Heart left ventricle (tissue), 16 donors: ENCODE results near the gene TADA2A. TPM values are rescaled to one million over a fixed set of nuclear protein-coding genes. Genes with fewer than 3 reads are reported as not detected.

ENCODE experiments used
- ATAC-seq, 4 donors: fragments of 200-7000 bp; cut with Tn5 transposase; one replicate each; pipeline ENCODE4 v1.9.1; 2020 to 2022; ENCODE audit warnings: moderate library complexity in 4 of 4, mild to moderate bottlenecking in 3 of 4, moderate number of reproducible peaks in 1 of 4
- DNase-seq, 5 donors: peaks; one replicate each; pipeline ENCODE4 v3.0.0-alpha.2; 2020
- H3K27ac ChIP-seq, 12 donors: fragments of 200-600 bp; sonication (generic) in 4 of 12; one replicate each; pipeline versions ENCODE4 v1.5.0 to v1.8.0; 2016 to 2022; ENCODE audit warnings: mild to moderate bottlenecking in 2 of 12
- H3K27me3 ChIP-seq, 9 donors: fragments of 200-600 bp; sonication (generic) in 2 of 9; one replicate each; pipeline versions ENCODE4 v1.5.1 to v1.8.0; 2016 to 2022; ENCODE audit warnings: mild to moderate bottlenecking in 3 of 9
- H3K36me3 ChIP-seq, 9 donors: fragments of 200-600 bp; sonication (generic) in 2 of 9; one replicate each; pipeline versions ENCODE4 v1.5.0 to v1.8.0; 2018 to 2022; ENCODE audit warnings: mild to moderate bottlenecking in 2 of 9
- H3K4me1 ChIP-seq, 12 donors: fragments of 200-600 bp; sonication (generic) in 4 of 12; one replicate each; pipeline versions ENCODE4 v1.5.0 to v1.8.0; 2016 to 2022; ENCODE audit warnings: mild to moderate bottlenecking in 3 of 12
- H3K4me3 ChIP-seq, 12 donors: fragments of 200-600 bp; sonication (generic) in 4 of 12; one replicate each; pipeline versions ENCODE4 v1.5.0 to v1.8.0; 2017 to 2022; ENCODE audit warnings: mild to moderate bottlenecking in 9 of 12, moderate library complexity in 4 of 12
- H3K9me3 ChIP-seq, 12 donors: fragments of 200-600 bp; sonication (generic) in 4 of 12; one replicate each; pipeline versions ENCODE4 v1.5.0 to v1.8.0; 2016 to 2022; ENCODE audit warnings: mild to moderate bottlenecking in 1 of 12
- POLR2A ChIP-seq, 2 donors: fragments of 450-650 bp; IDR thresholded peaks; one replicate each; pipeline ENCODE4 v1.6.1; 2017; ENCODE audit warnings: antibody characterized with exemption in 2 of 2, mild to moderate bottlenecking in 2 of 2, moderate library complexity in 2 of 2
- WGBS, 4 donors: extraction: QIAGEN DNeasy Blood & Tissue Kit in 2 of 4; methylation state at CpG; one replicate each; pipeline versions ENCODE4 v1.1.5 to v1.1.7; 2013 to 2018; 5-methylcytosine and 5-hydroxymethylcytosine counted together
- intact Hi-C, 10 donors: fragments of 100-400 bp; cut with DNase I; formaldehyde crosslinking; loops; one replicate each; pipeline versions ENCODE4 v1.11.1 to v1.14.2; 2022
- long read RNA-seq, 3 donors: library from polyadenylated mRNA; unstranded; transcript quantifications; one replicate each; pipeline ENCODE4 v2.0.0, GENCODE V29; 2020 to 2021
- polyA plus RNA-seq, 2 donors: library from polyadenylated mRNA; stranded (reverse); fragments of 200-250 nt; gene quantifications; one replicate each; pipeline ENCODE4 v1.2.3, GENCODE V29; 2013
- total RNA-seq, 9 donors: library from RNA; depleted of rRNA in 2 of 9; stranded (reverse); fragments of >200 nt in 2 of 9; fragmentation: NEBNext Ultra II Directional in 3 of 9; extraction: Animal tissue kit (Norgen Biotek cat#: 25700) in 3 of 9; gene quantifications; one replicate each; pipeline versions ENCODE4 v1.1.0 to v1.2.4, GENCODE V29; 2016 to 2023
- TF ChIP-seq, protein P1 (sequence below), 12 donors: fragments of 200-600 bp; sonication (generic) in 4 of 12; IDR thresholded peaks; one replicate each; pipeline versions ENCODE4 v1.5.0 to v1.8.0; 2018 to 2022; ENCODE audit warnings: antibody characterized with exemption in 12 of 12, mild to moderate bottlenecking in 5 of 12
- donor health status: ischemic (EF 13 %, LVEDD 7.1; RV severe dilation, severe dysfunction).
- donor health status: healthy with polysubstance abuse.
- donor health status: DM: no; HTN: yes; CAD: no.
- donor health status: DM: no; HTN: no; CAD: no.
- donor health status: ischemic (EF 25% LVEDD 6.9; RV normal size, moderate dysfunction).
- donor health status: ischemic (EF 25% LVEDD 5.7; RV mildly dilated, moderate dysfunction).
- donor health status: healthy.
- donor health status: DM: yes; HTN: yes; CAD: no.
- donor health status: ischemic (EF 35%, LVEDD 5.7; RV mildly dilated, moderate dysfunction).
- donor health status: nonischemic (EF 11% LVEDD 7.7; RV severe dilation, severe dysfunction).
- donor health status: DM: yes; HTN: yes; CAD: no.
- donor health status: PGD.
- donor health status: ischemic (EF 29% LVEDD 5.4; RV normal size, mild dysfunction).
- donor health status: nonischemic (EF 23%, LVEDD 6.1; RV moderate dilation, normal function).

The TADA2A gene, protein sequence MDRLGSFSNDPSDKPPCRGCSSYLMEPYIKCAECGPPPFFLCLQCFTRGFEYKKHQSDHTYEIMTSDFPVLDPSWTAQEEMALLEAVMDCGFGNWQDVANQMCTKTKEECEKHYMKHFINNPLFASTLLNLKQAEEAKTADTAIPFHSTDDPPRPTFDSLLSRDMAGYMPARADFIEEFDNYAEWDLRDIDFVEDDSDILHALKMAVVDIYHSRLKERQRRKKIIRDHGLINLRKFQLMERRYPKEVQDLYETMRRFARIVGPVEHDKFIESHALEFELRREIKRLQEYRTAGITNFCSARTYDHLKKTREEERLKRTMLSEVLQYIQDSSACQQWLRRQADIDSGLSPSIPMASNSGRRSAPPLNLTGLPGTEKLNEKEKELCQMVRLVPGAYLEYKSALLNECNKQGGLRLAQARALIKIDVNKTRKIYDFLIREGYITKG
- total RNA-seq (10 to 100 TPM in 8 of 9 donors, 1 to 10 TPM in 1; 9.6 to 19.4 (median 13.2) TPM), polyA plus RNA-seq (1 to 10 TPM; 5.7 to 8.5 TPM)
- long read RNA-seq, donor 1, partial matches to known transcripts = 0 of 2 reads
- long read RNA-seq, donor 1, other reads (novel, unspliced or antisense) = 2 of 2 reads
- long read RNA-seq, donor 2, full-length matches to known transcripts = 5 of 9 reads
- long read RNA-seq, donor 2, partial matches to known transcripts = 1 of 9 reads
- long read RNA-seq, donor 2, other reads (novel, unspliced or antisense) = 3 of 9 reads
- long read RNA-seq, donor 3, partial matches to known transcripts = 0 of 2 reads
- long read RNA-seq, donor 3, other reads (novel, unspliced or antisense) = 2 of 2 reads

DNA sequence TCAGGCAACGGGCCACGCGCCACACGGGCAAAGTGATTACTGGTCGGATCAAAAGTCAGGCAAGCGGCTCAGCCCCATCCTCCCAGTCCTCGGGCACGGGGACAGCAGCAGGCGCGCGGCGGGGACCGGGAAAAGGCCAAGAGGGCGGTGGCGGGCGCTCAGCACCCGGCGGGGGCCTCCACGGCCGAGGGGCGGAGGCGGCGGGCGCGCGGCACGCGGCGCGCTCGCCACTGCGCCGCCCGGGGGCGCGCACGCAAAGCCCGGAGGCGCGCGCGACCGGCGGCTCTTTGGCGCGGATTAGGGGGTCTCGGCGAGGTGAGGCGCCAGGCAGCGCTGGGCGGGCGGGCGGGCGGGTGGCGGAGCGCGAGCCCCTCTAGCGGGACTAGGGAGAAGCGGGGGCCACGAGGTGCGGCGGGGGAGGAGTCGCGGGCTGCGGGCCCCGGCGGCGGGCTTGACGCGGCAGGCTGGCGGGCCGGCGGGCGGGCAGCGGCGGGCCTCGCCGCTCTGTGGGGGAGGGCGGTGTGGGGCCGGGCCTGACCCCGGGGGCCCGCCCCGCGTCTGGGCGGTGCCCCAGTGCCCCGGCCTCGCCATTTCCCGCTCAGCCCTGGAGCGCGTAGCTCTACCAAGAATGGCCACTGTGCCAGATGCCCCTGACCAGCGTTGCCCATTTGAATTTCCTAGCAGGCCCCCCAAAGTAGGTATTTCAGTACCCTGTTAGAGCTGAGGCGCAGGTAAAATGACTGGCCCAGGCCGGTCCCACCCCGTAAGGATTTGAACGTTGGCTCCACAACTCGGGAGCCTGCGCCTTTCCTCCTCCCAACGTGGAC is at the start of gene TADA2A, which contains the start of gene ACACA:
Gene TADA2A (plus strand): TSS at position 252 of the 827 bp plus-strand sequence. CDS start 4,480 bp downstream, outside the sequence.
Gene ACACA (minus strand): TSS at position 202 of the 827 bp plus-strand sequence. CDS start 537 bp downstream, outside the sequence.
- intact Hi-C loops = loop anchor here in 4 of 10 donors (1.0 to 10.0 kb wide), 5 partner anchors 35 to 802 kb away; partner anchors contain the start of gene MRM1 (in 1 of the 4)
- peak within 1 kb of the TSS; percentile 60 to 96 (median 84) for H3K4me3 ChIP-seq
- H3K27ac ChIP-seq = peak within 1 kb of the TSS; percentile 74 to 98 (median 94)
- ATAC-seq (peak; percentile 93 to 98 (median 97)), DNase-seq (peak; percentile 81 to 90 (median 86))
- WGBS, 4 donors = 0 to 1% (median 1%) methylated on average over 34 to 98 of the region's 98 CpGs
- no peaks in the 10 kb centered on the region for H3K27me3 ChIP-seq
- TF ChIP-seq, protein P1, sequence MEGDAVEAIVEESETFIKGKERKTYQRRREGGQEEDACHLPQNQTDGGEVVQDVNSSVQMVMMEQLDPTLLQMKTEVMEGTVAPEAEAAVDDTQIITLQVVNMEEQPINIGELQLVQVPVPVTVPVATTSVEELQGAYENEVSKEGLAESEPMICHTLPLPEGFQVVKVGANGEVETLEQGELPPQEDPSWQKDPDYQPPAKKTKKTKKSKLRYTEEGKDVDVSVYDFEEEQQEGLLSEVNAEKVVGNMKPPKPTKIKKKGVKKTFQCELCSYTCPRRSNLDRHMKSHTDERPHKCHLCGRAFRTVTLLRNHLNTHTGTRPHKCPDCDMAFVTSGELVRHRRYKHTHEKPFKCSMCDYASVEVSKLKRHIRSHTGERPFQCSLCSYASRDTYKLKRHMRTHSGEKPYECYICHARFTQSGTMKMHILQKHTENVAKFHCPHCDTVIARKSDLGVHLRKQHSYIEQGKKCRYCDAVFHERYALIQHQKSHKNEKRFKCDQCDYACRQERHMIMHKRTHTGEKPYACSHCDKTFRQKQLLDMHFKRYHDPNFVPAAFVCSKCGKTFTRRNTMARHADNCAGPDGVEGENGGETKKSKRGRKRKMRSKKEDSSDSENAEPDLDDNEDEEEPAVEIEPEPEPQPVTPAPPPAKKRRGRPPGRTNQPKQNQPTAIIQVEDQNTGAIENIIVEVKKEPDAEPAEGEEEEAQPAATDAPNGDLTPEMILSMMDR (IDR thresholded peaks at IDR 0.05) = no peak
- peak in 1 of 2 donors; percentile 61 for TF ChIP-seq POLR2A (IDR thresholded peaks at IDR 0.05)
- peaks cover 0 to 14% (median 10%) of the 10 kb centered on the region in 9 donors for H3K36me3 ChIP-seq
- no peaks in the 10 kb centered on the region for H3K9me3 ChIP-seq
- peaks cover 0 to 29% (median 12%) of the 10 kb centered on the region in 12 donors for H3K4me1 ChIP-seq

DNA sequence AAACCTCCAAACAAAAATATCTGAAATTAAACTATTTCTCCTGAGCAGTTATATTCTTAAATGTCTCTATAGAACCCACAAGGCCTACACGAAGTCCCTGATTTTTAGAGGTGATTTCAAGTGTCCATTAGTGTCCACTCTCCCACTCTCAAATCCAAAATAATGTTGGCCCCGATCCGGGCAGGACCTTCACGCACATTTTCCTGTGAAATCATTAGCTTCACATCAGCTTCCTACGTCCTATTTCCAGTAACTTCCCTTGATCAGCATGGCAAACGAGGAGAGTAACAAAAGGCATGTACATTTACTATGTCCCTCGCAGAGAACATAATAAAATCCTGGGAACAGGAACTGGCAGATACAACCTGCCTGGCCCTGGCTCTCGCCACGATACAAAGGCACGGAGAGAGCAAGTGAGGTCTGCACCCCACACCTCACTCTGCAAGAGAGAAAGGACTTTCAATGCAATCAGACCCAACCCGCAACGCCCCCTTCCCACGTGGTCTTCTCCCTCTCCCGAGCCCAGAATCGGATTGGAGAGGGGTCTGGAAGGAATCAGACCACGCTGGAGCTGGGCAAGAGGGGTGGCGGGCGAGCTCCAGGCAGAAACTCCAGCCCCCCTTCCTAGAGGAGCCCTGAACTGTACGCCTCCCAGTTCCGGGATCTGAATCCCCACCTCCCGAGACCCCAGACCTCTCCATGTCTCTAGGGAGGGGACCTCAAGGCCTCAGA is 48.4 kb upstream of the TADA2A start:
- Histone ChIP-seq H3K4me3 (peak overlapping the region; percentile 37 to 92 (median 70)), H3K4me1 (peaks cover 0 to 25% (median 11%) of the 10 kb centered on the region in 12 donors), H3K27ac (peak overlapping the region; percentile 22 to 94 (median 85)), H3K36me3 (peaks cover 0 to 7% (median 0%) of the 10 kb centered on the region in 9 donors), H3K27me3 (no peaks in the 10 kb centered on the region), H3K9me3 (no peaks in the 10 kb centered on the region)
- 1 to 5% (median 3%) methylated on average over 15 to 21 of the region's 21 CpGs for WGBS, 4 donors
- peak; percentile 2 to 21 (median 12) for ATAC-seq
- TF ChIP-seq, protein P1 (IDR thresholded peaks at IDR 0.05) = no peak
- no peak for TF ChIP-seq POLR2A (IDR thresholded peaks at IDR 0.05)
- peak in 4 of 5 donors; percentile 37 to 50 (median 40) for DNase-seq
- intact Hi-C loops = loop anchor here in 3 of 10 donors (5.0 to 10.0 kb wide), 4 partner anchors 49 to 843 kb away; partner anchors contain the start of genes ACACA (in 2 of the 3), TADA2A (in 2 of the 3) and MRM1 (in 1 of the 3)
